Right lobe of liver (tissue), 4 donors: ENCODE results near the gene CYP19A1.

ENCODE experiments used
- POLR2A ChIP-seq: fragments of 450-650 bp; IDR thresholded peaks from one replicate; pipeline ENCODE4 v1.6.1; 2017; ENCODE audit warnings: antibody characterized with exemption, mild to moderate bottlenecking
- TF ChIP-seq, protein P1 (sequence below), 4 donors: fragments of 200-600 bp in 3 of 4; fragments of 450-650 bp in 1 of 4; IDR thresholded peaks; one replicate each; pipeline versions ENCODE4 v1.5.1 to v1.8.0; 2016 to 2022; ENCODE audit warnings: antibody characterized with exemption in 4 of 4, mild to moderate bottlenecking in 2 of 4
- donor health status: DM: no; HTN: no; CAD: no.
- donor health status: DM: no; HTN: no; CAD: no.
- donor health status: DM: no; HTN: yes; CAD: no.

DNA sequence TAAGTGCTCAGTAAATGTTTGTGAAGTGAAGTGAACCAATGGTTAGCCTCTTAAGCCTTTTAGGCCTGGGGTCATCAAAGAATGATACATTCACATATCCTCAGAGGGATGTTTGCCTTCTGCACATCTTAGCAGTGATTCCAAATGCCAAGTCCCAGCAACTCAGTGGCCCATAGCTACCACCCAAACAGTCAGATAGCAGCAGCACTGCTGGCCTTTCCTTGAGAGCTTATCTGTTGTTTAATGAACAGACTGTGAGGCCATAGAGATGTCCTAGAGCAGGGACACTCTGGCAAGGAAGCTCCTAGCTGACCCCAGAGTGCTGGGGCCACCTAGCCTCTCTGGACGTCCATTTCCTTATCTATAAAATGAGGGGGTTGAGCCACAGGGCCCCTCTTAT, 86.8 kb downstream of the CYP19A1 start:
- TF ChIP-seq, protein P1, sequence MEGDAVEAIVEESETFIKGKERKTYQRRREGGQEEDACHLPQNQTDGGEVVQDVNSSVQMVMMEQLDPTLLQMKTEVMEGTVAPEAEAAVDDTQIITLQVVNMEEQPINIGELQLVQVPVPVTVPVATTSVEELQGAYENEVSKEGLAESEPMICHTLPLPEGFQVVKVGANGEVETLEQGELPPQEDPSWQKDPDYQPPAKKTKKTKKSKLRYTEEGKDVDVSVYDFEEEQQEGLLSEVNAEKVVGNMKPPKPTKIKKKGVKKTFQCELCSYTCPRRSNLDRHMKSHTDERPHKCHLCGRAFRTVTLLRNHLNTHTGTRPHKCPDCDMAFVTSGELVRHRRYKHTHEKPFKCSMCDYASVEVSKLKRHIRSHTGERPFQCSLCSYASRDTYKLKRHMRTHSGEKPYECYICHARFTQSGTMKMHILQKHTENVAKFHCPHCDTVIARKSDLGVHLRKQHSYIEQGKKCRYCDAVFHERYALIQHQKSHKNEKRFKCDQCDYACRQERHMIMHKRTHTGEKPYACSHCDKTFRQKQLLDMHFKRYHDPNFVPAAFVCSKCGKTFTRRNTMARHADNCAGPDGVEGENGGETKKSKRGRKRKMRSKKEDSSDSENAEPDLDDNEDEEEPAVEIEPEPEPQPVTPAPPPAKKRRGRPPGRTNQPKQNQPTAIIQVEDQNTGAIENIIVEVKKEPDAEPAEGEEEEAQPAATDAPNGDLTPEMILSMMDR (IDR thresholded peaks at IDR 0.05) = no peak
- TF ChIP-seq POLR2A = no peak
